Nephron (organoid): Measurements from ENCODE around the gene FOS.
A peak's percentile ranks its signal among the peaks of the same experiment; 100 is the strongest.
"Not testable (repeated sequence)": the region's sequence is repeated elsewhere in the genome, so short reads cannot be mapped to it uniquely, and the experiment has no call there.

Experiments used
- H3K27ac Mint-ChIP-seq, 3 experiments: 2 replicates each; pipeline ENCODE4 v1.8.0; 2020; ENCODE audit warnings: mixed read lengths in 3 of 3, mild to moderate bottlenecking in 2 of 3, moderate library complexity in 1 of 3
- H3K27me3 Mint-ChIP-seq: 2 replicates; pipeline ENCODE4 v1.8.0; 2021; ENCODE audit warnings: low read depth, mild to moderate bottlenecking, moderate library complexity, mixed read lengths
- H3K36me3 Mint-ChIP-seq: 2 replicates; pipeline ENCODE4 v1.8.0; 2020; ENCODE audit warnings: low read depth, mixed read lengths
- H3K4me1 Mint-ChIP-seq: 2 replicates; pipeline ENCODE4 v1.8.0; 2020; ENCODE audit warnings: mixed read lengths
- H3K4me3 Mint-ChIP-seq, 3 experiments: 2 replicates each; pipeline ENCODE4 v1.8.0; 2020; ENCODE audit warnings: mild to moderate bottlenecking in 3 of 3, mixed read lengths in 3 of 3, moderate library complexity in 2 of 3
- H3K9me3 Mint-ChIP-seq: 2 replicates; pipeline ENCODE4 v1.8.0; 2020; ENCODE audit warnings: mixed read lengths
- CTCF ChIP-seq, 3 experiments: fragments of 200-600 bp; sonication (generic); IDR thresholded peaks; one replicate each; pipeline ENCODE4 v1.5.0; 2021; ENCODE audit warnings: antibody characterized with exemption in 3 of 3; ENCODE audit not compliant: unreplicated experiment in 3 of 3

FOS gene

GRCh38 chr14:75303381-75303789 lies 24.8 kb downstream of the FOS start:
- peak overlapping the region in 2 of 3 experiments; percentile 13 to 68 for H3K27ac Mint-ChIP-seq
- peak; percentile 83 to 87 (median 87) for TF ChIP-seq CTCF (IDR thresholded peaks at IDR 0.05; ENCODE audit: unreplicated experiment in 3 of 3)
- H3K9me3 Mint-ChIP-seq = no peaks in the 10 kb centered on the region
- no peak overlapping the region for H3K4me3 Mint-ChIP-seq
- peaks cover 32% of the 10 kb centered on the region for H3K4me1 Mint-ChIP-seq
- H3K36me3 Mint-ChIP-seq = no peaks in the 10 kb centered on the region
- H3K27me3 Mint-ChIP-seq = peaks cover 5% of the 10 kb centered on the region

GRCh38 chr14:75306410-75306809 lies 27.8 kb downstream of the FOS start:
- H3K9me3 Mint-ChIP-seq, H3K4me3 Mint-ChIP-seq, H3K36me3 Mint-ChIP-seq, H3K27ac Mint-ChIP-seq: not testable (repeated sequence)
- H3K4me1 Mint-ChIP-seq = peaks cover 29% of the 10 kb centered on the region
- peaks cover 12% of the 10 kb centered on the region for H3K27me3 Mint-ChIP-seq

DNA sequence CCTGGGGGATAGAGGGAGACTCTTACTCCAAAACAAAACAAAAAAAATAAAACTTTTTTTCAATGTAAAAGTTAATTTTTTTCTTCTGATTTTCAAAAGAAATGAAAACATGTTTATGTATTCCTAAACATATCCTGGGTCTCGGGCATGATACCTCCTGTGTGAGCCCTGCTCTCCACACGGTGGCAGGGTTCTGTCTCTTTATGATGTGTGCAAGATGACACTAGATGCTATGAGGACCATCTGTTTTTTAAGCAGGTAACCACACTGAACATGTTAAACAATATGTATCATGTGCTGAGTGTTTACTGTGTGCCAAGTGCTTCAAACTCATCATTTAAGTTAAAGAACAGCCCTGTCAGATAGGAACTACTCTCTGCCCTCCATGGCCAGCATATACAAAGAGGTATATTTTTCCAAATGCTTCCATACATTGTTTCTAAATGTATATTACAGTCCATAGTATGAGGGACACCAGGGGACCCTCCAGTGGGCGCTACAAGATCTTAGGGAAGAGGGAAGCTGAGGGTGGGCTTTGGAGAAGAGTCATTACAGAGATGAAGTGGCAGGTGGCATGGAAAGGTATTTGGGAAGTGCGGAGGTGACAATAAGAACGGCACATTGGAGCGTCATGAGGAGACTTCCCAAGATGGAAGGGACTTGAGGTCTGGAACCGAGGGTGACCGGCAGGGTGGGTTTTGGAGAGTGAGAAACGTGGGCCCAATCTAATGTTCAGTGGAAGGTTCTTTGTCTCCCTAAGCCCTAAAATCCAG lies 28.5 kb downstream of the FOS start:
- TF ChIP-seq CTCF (IDR thresholded peaks at IDR 0.05; ENCODE audit: unreplicated experiment in 3 of 3) = peak; percentile 33 to 55 (median 40)
- H3K27me3 Mint-ChIP-seq = peaks cover 14% of the 10 kb centered on the region
- H3K4me3 Mint-ChIP-seq = no peak overlapping the region
- peaks cover 36% of the 10 kb centered on the region for H3K4me1 Mint-ChIP-seq
- H3K36me3 Mint-ChIP-seq = no peaks in the 10 kb centered on the region
- H3K9me3 Mint-ChIP-seq = no peaks in the 10 kb centered on the region
- peak overlapping the region; percentile 8 to 20 (median 8) for H3K27ac Mint-ChIP-seq

DNA sequence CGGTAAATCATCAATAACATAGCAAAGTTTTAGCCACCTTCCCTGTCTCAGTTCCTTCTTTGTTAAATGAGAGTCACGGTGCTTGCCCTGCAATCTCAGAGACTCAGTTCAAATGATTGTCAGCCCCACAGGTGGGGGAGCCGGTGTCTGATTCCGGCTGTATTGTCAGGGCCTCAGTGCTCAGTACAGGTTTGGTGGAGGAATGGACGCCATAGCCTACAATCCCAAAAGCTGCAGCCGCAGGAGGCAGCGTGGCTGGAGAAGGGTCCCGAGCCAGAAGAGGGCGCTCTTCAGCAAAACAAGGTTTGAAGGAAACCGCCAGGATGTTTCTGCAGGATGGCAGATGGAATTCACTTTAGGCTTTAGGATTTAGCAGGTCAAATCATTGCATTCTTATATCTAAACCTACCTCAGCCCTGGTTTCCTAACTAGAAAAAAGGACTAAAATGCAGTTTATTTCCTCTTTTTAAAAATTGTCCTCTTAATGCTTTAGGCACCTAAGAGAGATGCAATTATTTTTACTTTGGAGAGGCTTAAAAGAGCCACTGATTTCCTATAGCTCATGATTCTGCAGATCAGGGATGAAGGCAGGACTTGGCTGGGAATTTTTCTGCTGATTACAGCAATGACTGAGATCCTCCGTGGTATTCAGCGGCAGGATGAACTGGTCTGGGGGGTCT lies 29.2 kb downstream of the FOS start:
- Mint-ChIP-seq H3K27ac (peak overlapping the region in 2 of 3 experiments; percentile 20 to 58), H3K27me3 (peaks cover 14% of the 10 kb centered on the region), H3K9me3 (no peaks in the 10 kb centered on the region), H3K4me3 (no peak overlapping the region), H3K4me1 (peaks cover 39% of the 10 kb centered on the region), H3K36me3 (no peaks in the 10 kb centered on the region)
- peak; percentile 84 to 89 (median 84) for TF ChIP-seq CTCF (IDR thresholded peaks at IDR 0.05; ENCODE audit: unreplicated experiment in 3 of 3)

DNA sequence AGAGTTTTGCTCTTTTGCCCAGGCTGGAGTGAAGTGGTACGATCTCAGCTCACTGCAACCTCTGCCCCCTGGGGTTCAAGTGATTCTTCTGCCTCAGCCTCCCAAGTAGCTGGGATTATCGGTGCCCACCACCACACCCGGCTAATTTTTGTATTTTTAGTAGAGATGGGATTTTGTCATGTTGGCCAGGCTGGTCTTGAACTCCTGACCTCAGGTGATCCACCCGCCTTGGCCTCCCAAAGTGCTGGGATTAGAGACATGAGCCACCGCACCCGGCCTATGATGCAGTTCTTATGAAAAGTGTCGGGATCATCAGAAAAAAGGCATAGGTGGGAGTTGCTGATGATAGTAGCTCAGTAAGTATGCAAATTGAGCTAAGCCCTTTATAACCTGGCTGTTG lies 30.4 kb downstream of the FOS start:
- not testable (repeated sequence) for H3K27ac Mint-ChIP-seq, H3K36me3 Mint-ChIP-seq, H3K4me3 Mint-ChIP-seq, H3K9me3 Mint-ChIP-seq, H3K27me3 Mint-ChIP-seq
- peaks cover 37% of the 10 kb centered on the region for H3K4me1 Mint-ChIP-seq

GRCh38 chr14:75309561-75309960 lies 30.9 kb downstream of the FOS start:
- H3K4me1 Mint-ChIP-seq = peaks cover 37% of the 10 kb centered on the region
- H3K4me3 Mint-ChIP-seq, H3K9me3 Mint-ChIP-seq, H3K36me3 Mint-ChIP-seq, H3K27ac Mint-ChIP-seq: not testable (repeated sequence)
- H3K27me3 Mint-ChIP-seq = peaks cover 12% of the 10 kb centered on the region

DNA sequence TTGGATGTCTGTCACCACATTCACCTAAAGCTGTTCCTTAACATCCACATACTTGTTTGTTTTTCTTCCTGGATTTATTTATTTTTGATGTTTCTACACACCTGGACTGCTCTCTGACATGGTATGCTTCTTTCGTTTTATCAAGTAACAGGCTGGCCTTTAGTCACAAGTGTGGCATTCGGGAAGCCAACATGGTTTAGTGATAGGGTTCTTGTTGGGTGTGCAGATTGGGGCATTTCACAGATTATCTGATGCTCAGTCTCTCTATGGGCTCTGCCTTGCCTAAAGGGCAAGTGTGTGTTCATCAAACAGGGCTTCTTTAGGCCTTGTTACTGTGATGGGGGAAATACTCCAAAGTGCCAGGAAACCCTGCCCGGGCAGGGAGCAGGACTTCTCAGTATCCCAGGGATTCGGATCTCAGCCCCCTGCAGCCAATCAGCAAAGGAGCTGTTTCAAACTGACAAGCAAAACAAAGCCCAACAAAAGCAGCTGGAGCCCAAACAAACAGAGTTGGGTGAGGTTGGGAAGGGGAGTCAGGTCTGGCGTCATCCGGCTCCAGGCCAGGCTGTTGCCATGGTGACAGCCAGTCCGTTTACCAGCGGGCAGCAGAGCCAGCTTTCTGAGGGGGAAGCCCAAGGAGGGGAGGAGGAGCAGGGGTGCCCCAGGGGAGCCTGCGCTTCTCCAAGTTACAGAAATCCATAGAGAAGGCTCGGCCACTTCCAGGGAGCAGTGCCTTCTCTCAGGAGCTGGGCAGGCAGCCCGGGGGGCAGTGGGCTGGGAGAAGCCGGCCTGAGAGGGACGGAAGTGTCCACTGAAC lies 31.9 kb downstream of the FOS start:
- TF ChIP-seq CTCF (IDR thresholded peaks at IDR 0.05; ENCODE audit: unreplicated experiment in 3 of 3) = no peak
- Mint-ChIP-seq H3K27ac (peak overlapping the region; percentile 76 to 93 (median 84)), H3K36me3 (no peaks in the 10 kb centered on the region), H3K9me3 (no peaks in the 10 kb centered on the region), H3K27me3 (peaks cover 12% of the 10 kb centered on the region), H3K4me1 (peaks cover 45% of the 10 kb centered on the region), H3K4me3 (peak overlapping the region in 2 of 3 experiments; percentile 13 to 29)
